Measurements from ENCODE around the gene LRRC2. TPM values are rescaled to one million over a fixed set of nuclear protein-coding genes. Genes with fewer than 3 reads are reported as not detected.

The LRRC2 gene
- total and polyA plus RNA-seq, 4 experiments from 2014 or later, result 0.09 to 1.0 (median 0.50) TPM; not detected in 1

GRCh38 chr3:46480491-46481195 lies 85.5 kb downstream of the LRRC2 start:
- H3K27ac Mint-ChIP-seq, result no peak overlapping the region
- peaks cover 0 to under 1% of the 10 kb centered on the region in 2 donors for H3K36me3 Mint-ChIP-seq

GRCh38 chr3:46479696-46480095 lies 86.4 kb downstream of the LRRC2 start:
- no peak overlapping the region for H3K27ac ChIP-seq (ENCODE audit: low read depth, low read length)
- Mint-ChIP-seq H3K27ac (no peak overlapping the region), H3K36me3 (peaks cover 0 to 8% of the 10 kb centered on the region in 2 donors), H3K4me1 (no peaks in the 10 kb centered on the region), H3K4me3 (no peak overlapping the region), H3K27me3 (peaks cover 17 to 28% of the 10 kb centered on the region in 2 donors), H3K9me3 (peaks cover 2 to 11% (median 10%) of the 10 kb centered on the region in 8 donors)
- ChIA-PET POLR2A (ENCODE audit: partially characterized antibody) (no interaction called here), CTCF (ENCODE audit: partially characterized antibody) (interaction anchor here (0.9 to 1.6 kb wide), 2 partner anchors 9 to 79 kb away, joined by 3 to 7 read pairs; no protein-coding TSS in a partner anchor)
- no peaks in the 10 kb centered on the region for H3K4me1 ChIP-seq (ENCODE audit: insufficient read depth, low read length)
- no peaks in the 10 kb centered on the region for H3K27me3 ChIP-seq (ENCODE audit: insufficient read depth, low read length)
- no peak overlapping the region for H3K4me3 ChIP-seq (ENCODE audit: low read length in 2 of 2)
- no peaks in the 10 kb centered on the region for H3K9me3 ChIP-seq (ENCODE audit: control insufficient read depth in 1 of 2, low read length in 2 of 2)
- intact Hi-C loops (cut with micrococcal nuclease), result no loop called here
- H3K36me3 ChIP-seq (ENCODE audit: insufficient read depth, low read length), result no peaks in the 10 kb centered on the region
- DNase-seq, result no peak

More at GRCh38 chr3:46480491-46481195, 85.5 kb downstream of the LRRC2 start:
- intact Hi-C loops (cut with micrococcal nuclease), result no loop called here
- ChIA-PET CTCF (ENCODE audit: partially characterized antibody) (interaction anchor here (0.6 to 1.6 kb wide), 3 partner anchors 8 to 78 kb away, joined by 3 to 7 read pairs (median 3); no protein-coding TSS in a partner anchor), POLR2A (ENCODE audit: partially characterized antibody) (no interaction called here)
- Mint-ChIP-seq H3K4me3 (no peak overlapping the region), H3K4me1 (no peaks in the 10 kb centered on the region), H3K27me3 (peaks cover 14 to 20% of the 10 kb centered on the region in 2 donors), H3K9me3 (peaks cover 0 to 2% (median under 1%) of the 10 kb centered on the region in 8 donors)
- DNase-seq, result no peak
- Histone ChIP-seq H3K4me1 (ENCODE audit: insufficient read depth, low read length) (no peaks in the 10 kb centered on the region), H3K9me3 (ENCODE audit: control insufficient read depth in 1 of 2, low read length in 2 of 2) (no peaks in the 10 kb centered on the region), H3K4me3 (ENCODE audit: low read length in 2 of 2) (no peak overlapping the region), H3K27ac (ENCODE audit: low read depth, low read length) (no peak overlapping the region), H3K27me3 (ENCODE audit: insufficient read depth, low read length) (no peaks in the 10 kb centered on the region), H3K36me3 (ENCODE audit: insufficient read depth, low read length) (no peaks in the 10 kb centered on the region)

- Mint-ChIP-seq H3K4me3 (no peak overlapping the region), H3K27ac (no peak overlapping the region), H3K4me1 (no peaks in the 10 kb centered on the region), H3K36me3 (peaks cover 2 to 8% of the 10 kb centered on the region in 2 donors), H3K9me3 (peaks cover 2 to 18% (median 16%) of the 10 kb centered on the region in 8 donors), H3K27me3 (peaks cover 18 to 31% of the 10 kb centered on the region in 2 donors)
- ChIA-PET POLR2A (ENCODE audit: partially characterized antibody) (no interaction called here), CTCF (ENCODE audit: partially characterized antibody) (interaction anchor here (2.0 kb wide), 1 partner anchor 10 kb away, joined by 6 read pairs; no protein-coding TSS in a partner anchor)
- no peaks in the 10 kb centered on the region for H3K27me3 ChIP-seq (ENCODE audit: insufficient read depth, low read length)
- no peak for DNase-seq
- no peak overlapping the region for H3K4me3 ChIP-seq (ENCODE audit: low read length in 2 of 2)
- intact Hi-C loops (cut with micrococcal nuclease), result no loop called here
- H3K36me3 ChIP-seq (ENCODE audit: insufficient read depth, low read length), result no peaks in the 10 kb centered on the region
- no peaks in the 10 kb centered on the region for H3K4me1 ChIP-seq (ENCODE audit: insufficient read depth, low read length)
- H3K9me3 ChIP-seq (ENCODE audit: control insufficient read depth in 1 of 2, low read length in 2 of 2), result no peaks in the 10 kb centered on the region
- H3K27ac ChIP-seq (ENCODE audit: low read depth, low read length), result no peak overlapping the region
Observed at GRCh38 chr3:46479021-46479420, 87.1 kb downstream of the LRRC2 start.

- Histone ChIP-seq H3K4me3 (ENCODE audit: low read length in 2 of 2) (no peak overlapping the region), H3K9me3 (ENCODE audit: control insufficient read depth in 1 of 2, low read length in 2 of 2) (no peaks in the 10 kb centered on the region), H3K27ac (ENCODE audit: low read depth, low read length) (no peak overlapping the region), H3K27me3 (ENCODE audit: insufficient read depth, low read length) (no peaks in the 10 kb centered on the region), H3K4me1 (ENCODE audit: insufficient read depth, low read length) (no peaks in the 10 kb centered on the region), H3K36me3 (ENCODE audit: insufficient read depth, low read length) (no peaks in the 10 kb centered on the region)
- Mint-ChIP-seq H3K27ac (no peak overlapping the region), H3K4me3 (no peak overlapping the region), H3K4me1 (no peaks in the 10 kb centered on the region), H3K36me3 (peaks cover 2 to 8% of the 10 kb centered on the region in 2 donors), H3K9me3 (peaks cover 2 to 20% (median 16%) of the 10 kb centered on the region in 8 donors), H3K27me3 (peaks cover 18 to 32% of the 10 kb centered on the region in 2 donors)
- intact Hi-C loops (cut with micrococcal nuclease), result no loop called here
- no peak for DNase-seq
- POLR2A ChIA-PET (ENCODE audit: partially characterized antibody), result no interaction called here
- CTCF ChIA-PET (ENCODE audit: partially characterized antibody), result interaction anchor here (2.0 kb wide), 1 partner anchor 10 kb away, joined by 6 read pairs; no protein-coding TSS in a partner anchor
Observed at GRCh38 chr3:46478341-46478740, 87.8 kb downstream of the LRRC2 start.

DNA sequence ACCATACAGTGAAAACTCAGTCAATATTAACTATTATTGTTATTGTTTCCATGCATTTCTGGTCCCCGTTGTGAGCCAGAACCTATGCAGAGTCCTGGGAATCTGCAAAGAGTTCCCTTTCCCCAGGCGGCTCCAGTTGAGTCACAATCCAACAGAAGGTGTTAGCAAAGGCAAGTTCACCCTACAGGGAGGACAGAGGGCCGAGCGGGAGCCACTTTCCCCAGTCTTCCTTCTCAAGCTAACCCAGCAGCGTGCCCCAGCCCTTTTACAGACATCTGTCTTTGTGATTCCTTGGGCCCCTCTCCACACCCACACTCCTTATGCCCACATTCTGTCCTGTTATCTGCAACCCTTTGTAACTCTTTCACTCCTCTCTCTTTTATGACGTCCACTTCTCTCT lies 88.3 kb downstream of the LRRC2 start:
- intact Hi-C loops (cut with micrococcal nuclease), result no loop called here
- Mint-ChIP-seq H3K36me3 (peaks cover 2 to 8% of the 10 kb centered on the region in 2 donors), H3K4me1 (no peaks in the 10 kb centered on the region), H3K4me3 (no peak overlapping the region), H3K27me3 (peaks cover 20 to 36% of the 10 kb centered on the region in 2 donors), H3K9me3 (peaks cover 2 to 22% (median 16%) of the 10 kb centered on the region in 8 donors), H3K27ac (no peak overlapping the region)
- DNase-seq, result no peak
- Histone ChIP-seq H3K9me3 (ENCODE audit: control insufficient read depth in 1 of 2, low read length in 2 of 2) (no peaks in the 10 kb centered on the region), H3K4me1 (ENCODE audit: insufficient read depth, low read length) (no peaks in the 10 kb centered on the region), H3K27me3 (ENCODE audit: insufficient read depth, low read length) (peaks cover 6% of the 10 kb centered on the region), H3K36me3 (ENCODE audit: insufficient read depth, low read length) (no peaks in the 10 kb centered on the region), H3K27ac (ENCODE audit: low read depth, low read length) (no peak overlapping the region), H3K4me3 (ENCODE audit: low read length in 2 of 2) (no peak overlapping the region)
- POLR2A ChIA-PET (ENCODE audit: partially characterized antibody), result no interaction called here
- CTCF ChIA-PET (ENCODE audit: partially characterized antibody), result interaction anchor here (2.0 kb wide), 1 partner anchor 11 kb away, joined by 6 read pairs; no protein-coding TSS in a partner anchor

- Histone ChIP-seq H3K4me1 (ENCODE audit: insufficient read depth, low read length) (no peaks in the 10 kb centered on the region), H3K9me3 (ENCODE audit: control insufficient read depth in 1 of 2, low read length in 2 of 2) (no peaks in the 10 kb centered on the region), H3K36me3 (ENCODE audit: insufficient read depth, low read length) (no peaks in the 10 kb centered on the region), H3K4me3 (ENCODE audit: low read length in 2 of 2) (no peak overlapping the region), H3K27me3 (ENCODE audit: insufficient read depth, low read length) (peaks cover 7% of the 10 kb centered on the region), H3K27ac (ENCODE audit: low read depth, low read length) (no peak overlapping the region)
- Mint-ChIP-seq H3K27ac (no peak overlapping the region), H3K9me3 (peaks cover 2 to 22% (median 16%) of the 10 kb centered on the region in 8 donors), H3K27me3 (peaks cover 23 to 38% of the 10 kb centered on the region in 2 donors), H3K4me3 (no peak overlapping the region), H3K4me1 (no peaks in the 10 kb centered on the region), H3K36me3 (peaks cover 2 to 8% of the 10 kb centered on the region in 2 donors)
- ChIA-PET POLR2A (ENCODE audit: partially characterized antibody) (no interaction called here), CTCF (ENCODE audit: partially characterized antibody) (interaction anchor here (2.0 kb wide), 1 partner anchor 11 kb away, joined by 6 read pairs; no protein-coding TSS in a partner anchor)
- no peak for DNase-seq
- intact Hi-C loops (cut with micrococcal nuclease), result no loop called here
Observed at GRCh38 chr3:46477145-46477544, 89.0 kb downstream of the LRRC2 start.

DNA sequence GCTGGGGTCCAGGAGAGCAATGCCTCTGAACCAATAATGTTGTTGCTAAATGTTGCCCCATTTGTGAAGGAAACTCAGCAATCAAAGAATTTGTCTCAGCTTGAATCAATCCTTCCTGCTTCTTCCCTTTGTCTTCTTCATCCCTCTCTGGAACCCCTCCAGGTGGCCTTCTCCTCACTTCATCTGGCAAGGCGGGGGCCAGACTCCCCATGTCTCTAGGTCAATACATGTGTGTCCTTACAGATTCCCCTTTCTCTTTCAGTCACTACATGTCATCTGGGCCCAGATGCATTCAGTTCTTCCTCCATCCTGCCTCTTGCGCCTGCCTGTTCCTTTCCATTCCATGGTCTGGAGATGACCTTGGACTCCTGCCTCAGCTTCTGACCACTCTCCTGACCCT lies 93.4 kb downstream of the LRRC2 start:
- Mint-ChIP-seq H3K9me3 (peaks cover 2 to 22% (median 16%) of the 10 kb centered on the region in 8 donors), H3K36me3 (peaks cover 2 to 8% of the 10 kb centered on the region in 2 donors), H3K27me3 (peaks cover 13 to 31% of the 10 kb centered on the region in 2 donors), H3K27ac (no peak overlapping the region), H3K4me1 (no peaks in the 10 kb centered on the region), H3K4me3 (no peak overlapping the region)
- ChIA-PET CTCF (ENCODE audit: partially characterized antibody) (interaction anchor here (1.4 kb wide), 1 partner anchor 29 kb away, joined by 3 read pairs; no protein-coding TSS in a partner anchor), POLR2A (ENCODE audit: partially characterized antibody) (interaction anchor here (0.6 kb wide), 1 partner anchor 1051 kb away, joined by 3 read pairs; no protein-coding TSS in a partner anchor)
- Histone ChIP-seq H3K36me3 (ENCODE audit: insufficient read depth, low read length) (no peaks in the 10 kb centered on the region), H3K4me1 (ENCODE audit: insufficient read depth, low read length) (no peaks in the 10 kb centered on the region), H3K9me3 (ENCODE audit: control insufficient read depth in 1 of 2, low read length in 2 of 2) (no peaks in the 10 kb centered on the region), H3K27me3 (ENCODE audit: insufficient read depth, low read length) (peaks cover 10% of the 10 kb centered on the region), H3K4me3 (ENCODE audit: low read length in 2 of 2) (no peak overlapping the region), H3K27ac (ENCODE audit: low read depth, low read length) (no peak overlapping the region)
- no peak for DNase-seq
- intact Hi-C loops (cut with micrococcal nuclease), result no loop called here

All from CD4-positive, alpha-beta memory T cell (primary cell).